Kidney glomerular epithelial cell (primary cell): ENCODE results near the gene MKKS.
"Not testable (repeated sequence)": the region's sequence is repeated elsewhere in the genome, so short reads cannot be mapped to it uniquely, and the experiment has no call there.

Experiments used
- DNase-seq: peaks from one replicate; lab custom pipeline; 2025; lab: John Stamatoyannopoulos, UW

Gene MKKS

GRCh38 chr20:10412591-10413408 lies 21.2 kb downstream of the MKKS start:
- peak; percentile 2 for DNase-seq

DNA sequence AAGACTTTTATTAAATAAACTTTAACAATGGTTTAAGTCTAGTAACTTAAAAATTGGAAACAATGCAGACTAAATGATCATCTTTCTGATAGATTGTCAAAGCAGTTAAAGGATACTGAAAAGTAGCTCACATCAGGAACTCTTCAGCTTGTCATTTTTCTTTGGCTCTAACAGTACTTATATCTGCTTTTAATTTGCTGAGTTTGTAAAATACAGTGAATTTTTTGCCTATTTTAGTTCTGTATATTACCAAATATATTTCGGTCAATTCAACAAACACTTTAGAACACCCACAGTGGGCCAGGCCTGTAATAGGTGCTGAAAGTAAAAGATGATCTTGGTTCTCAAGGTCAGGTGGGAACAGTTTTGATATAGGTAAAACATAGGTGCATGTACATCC lies 22.3 kb downstream of the MKKS start:
- no peak for DNase-seq

DNA sequence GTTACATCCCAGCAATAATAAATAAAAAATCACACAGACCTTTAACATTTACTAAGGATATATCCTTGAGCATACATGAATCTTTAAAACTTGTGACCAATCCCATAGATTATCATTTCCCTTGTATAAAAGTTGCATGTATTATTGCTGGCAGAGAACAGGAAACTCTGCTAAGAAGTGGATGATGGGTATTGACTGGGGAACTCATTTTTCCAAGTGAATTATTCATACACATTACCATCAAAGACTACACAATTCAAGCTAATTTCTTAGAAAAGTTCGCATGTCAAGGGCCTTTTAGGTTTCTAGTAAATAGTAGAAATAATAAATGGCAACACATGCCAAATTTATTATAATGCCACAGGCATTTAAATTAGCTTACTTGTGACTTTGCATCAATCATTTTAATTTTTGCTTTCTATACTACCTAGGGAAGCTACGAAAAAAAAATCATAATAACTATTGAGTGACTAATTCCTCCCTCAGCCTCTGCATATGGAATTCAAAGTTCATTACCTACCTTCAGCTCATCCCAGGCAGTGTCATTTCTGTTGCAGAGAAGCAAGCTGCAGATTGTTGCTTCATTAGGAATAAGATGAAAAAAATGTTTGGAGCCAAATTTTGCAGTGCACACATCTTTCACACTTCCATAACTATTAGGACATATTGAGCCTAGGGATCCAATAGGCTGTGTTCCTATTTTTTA lies 25.8 kb downstream of the MKKS start:
- no peak for DNase-seq

DNA sequence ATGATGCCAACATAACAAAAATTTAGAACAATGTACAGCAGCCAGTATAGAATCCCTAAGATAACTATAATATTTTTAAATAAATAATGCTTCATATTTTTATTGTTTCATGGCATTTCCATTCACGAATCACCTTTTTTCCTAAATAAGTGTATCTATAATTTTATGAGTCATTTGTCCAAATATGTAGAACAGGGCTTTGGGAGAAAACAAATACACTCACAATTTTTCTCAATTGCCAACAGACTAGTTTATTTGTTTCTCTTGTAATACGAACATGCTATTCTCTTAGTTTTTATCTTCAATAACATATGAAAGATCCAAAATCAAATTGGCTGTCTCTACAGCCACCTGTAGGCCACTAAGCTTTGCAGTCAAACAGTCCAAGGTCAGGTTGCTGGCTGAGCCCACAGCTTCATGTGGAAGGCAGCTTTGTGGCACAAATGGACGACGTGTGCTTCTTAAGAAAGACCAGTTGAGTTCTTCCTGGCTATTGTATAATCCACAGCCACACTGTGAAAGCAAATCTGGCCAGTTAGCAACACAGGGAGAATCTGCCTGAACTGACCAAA lies 29.0 kb downstream of the MKKS start:
- DNase-seq = no peak

GRCh38 chr20:10404023-10404628 lies 29.9 kb downstream of the MKKS start:
- DNase-seq = no peak

- no peak for DNase-seq
Observed at GRCh38 chr20:10402938-10403608, 30.9 kb downstream of the MKKS start.

DNA sequence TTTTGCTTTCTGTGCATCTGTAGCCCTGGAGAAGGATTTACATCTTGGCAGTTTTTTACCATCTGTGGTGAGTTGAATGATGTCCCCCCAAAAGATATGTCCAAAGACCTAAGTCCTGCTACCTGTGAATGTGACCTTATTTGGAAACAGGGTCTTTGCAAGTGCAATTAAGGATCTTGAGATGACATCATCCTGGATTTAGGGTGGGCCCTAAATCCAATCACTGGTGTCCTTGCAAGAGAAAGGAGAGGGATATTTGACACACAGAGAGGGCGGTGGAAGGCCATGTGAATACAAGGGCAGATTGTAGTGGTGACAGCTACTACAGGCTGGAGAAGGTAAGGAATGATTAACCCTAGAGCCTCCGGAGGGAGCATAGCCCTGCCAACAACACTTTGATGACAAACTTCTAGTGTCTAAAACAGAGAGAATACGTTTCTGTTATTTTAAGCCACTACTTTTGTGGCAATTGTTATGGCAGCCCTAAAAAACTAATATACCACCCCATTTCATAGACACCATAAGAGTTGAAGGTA lies 35.1 kb downstream of the MKKS start:
- DNase-seq = no peak

DNA sequence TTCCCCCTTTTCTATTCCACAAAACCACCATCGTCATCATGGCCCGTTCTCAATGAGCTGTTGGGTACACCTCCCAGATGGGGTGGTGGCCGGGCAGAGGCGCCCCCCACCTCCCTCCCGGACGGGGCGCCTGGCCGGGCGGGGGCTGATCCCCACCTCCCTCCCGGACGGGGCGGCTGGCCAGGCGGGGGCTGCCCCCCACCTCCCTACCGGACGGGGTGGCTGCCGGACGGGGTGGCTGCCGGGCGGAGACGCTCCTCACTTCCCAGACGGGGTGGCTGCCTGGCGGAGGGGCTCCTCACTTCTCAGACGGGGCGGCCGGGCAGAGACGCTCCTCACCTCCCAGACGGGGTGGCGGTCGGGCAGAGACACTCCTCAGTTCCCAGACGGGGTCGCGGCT lies 39.3 kb downstream of the MKKS start:
- not testable (repeated sequence) for DNase-seq

- no peak for DNase-seq
Observed at GRCh38 chr20:10390709-10391108, 43.3 kb downstream of the MKKS start.

GRCh38 chr20:10388597-10388996 lies 45.4 kb downstream of the MKKS start:
- no peak for DNase-seq

GRCh38 chr20:10387686-10388085 lies 46.3 kb downstream of the MKKS start:
- DNase-seq = no peak

DNA sequence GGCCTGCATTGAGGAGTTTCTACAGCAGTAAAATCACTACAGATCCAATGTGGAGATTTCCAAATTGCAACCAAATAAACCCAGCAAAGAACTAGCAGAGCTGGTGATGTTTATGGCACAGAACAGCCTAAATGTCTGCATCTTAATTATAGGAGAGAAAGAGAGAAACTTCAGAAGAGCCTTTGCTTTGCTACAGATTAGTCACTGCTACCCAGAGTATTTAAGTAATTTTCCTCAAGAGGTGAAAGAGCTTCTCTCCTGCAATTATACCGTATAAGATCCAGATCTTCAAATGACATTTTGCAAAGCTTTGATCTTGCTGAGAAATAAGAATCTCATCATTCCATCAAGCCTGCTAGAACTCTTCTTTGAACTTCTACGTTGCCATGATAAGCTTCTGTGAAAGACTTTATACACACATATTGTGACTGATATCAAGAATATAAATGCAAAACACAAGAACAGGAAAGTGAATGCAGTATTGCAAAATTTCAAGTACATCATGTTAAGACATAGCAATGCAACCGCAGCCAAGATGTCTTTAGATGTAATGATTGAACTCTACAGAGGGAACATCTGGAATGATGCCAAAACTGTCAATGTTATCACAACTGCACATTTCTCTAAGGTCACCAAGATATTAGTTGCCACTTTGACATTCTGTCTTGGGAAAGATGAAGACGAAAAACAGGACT lies 48.0 kb downstream of the MKKS start:
- no peak for DNase-seq

DNA sequence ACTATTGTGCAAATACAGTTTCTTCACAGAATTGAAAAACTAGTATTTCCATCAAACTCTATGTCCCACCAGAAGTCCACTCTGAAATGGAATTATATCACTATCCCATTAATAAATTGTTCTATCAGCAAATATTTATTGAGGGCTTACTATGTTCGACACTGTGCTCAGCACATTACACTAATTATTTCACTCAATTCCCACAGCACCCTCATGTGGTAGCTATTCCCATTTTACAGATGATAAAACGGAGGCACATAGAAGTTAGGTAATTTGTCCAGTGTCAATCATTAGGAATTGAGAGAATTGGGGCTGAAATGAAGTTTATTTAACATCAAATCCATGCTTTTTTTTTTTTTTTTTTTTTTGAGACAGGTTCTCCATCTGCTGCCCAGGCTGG lies 52.5 kb downstream of the MKKS start:
- DNase-seq = peak; percentile 5

DNA sequence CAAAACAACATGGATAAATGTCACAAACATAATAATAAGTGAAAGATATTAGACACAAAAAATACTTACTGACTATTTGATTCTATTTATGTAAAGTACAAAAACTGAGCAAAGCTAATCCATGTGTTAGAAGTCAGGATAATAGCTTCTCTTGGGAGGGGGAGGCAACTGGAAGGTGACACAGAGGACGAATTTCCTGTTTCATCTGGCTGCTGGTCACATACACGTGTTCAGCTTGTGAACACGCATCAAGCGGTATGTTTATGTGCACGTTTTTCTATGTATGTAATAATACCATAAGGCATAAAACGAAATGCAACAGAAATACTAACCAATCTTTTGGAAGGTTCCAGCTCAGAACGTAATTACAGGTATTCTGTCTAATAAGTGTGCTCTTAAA lies 54.3 kb downstream of the MKKS start:
- no peak for DNase-seq

- DNase-seq = peak; percentile 60
Observed at GRCh38 chr20:10376270-10377075, 57.5 kb downstream of the MKKS start.

- DNase-seq = peak; percentile 11
Observed at GRCh38 chr20:10375191-10375590, 58.8 kb downstream of the MKKS start.

- no peak for DNase-seq
Observed at GRCh38 chr20:10374036-10374435, 60.0 kb downstream of the MKKS start.

DNA sequence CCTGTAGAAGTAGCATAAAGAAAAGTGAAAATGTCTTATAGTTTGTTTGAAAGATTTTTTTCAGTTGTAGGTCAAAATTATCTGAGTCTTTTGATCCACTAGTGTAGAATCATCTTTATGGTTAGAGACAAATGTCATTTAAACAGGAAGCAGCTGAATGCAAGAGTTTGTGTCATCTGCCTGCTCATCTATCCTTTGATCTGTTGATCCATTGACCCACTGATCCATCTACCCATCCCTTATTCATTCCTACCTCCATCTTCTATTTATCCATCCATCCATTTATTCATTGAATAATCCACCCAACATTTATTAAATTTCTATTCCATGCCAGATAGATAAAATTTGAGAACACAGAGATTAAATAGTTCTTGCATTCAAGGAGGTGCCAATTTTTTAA lies 62.6 kb downstream of the MKKS start:
- DNase-seq = no peak

- DNase-seq = no peak
Observed at GRCh38 chr20:10370091-10370887, 63.7 kb downstream of the MKKS start.

- peak; percentile 39 for DNase-seq
Observed at GRCh38 chr20:10369723-10370090, 64.3 kb downstream of the MKKS start.
